ENCODE measurements around the gene MLLT1. TPM values are rescaled to one million over a fixed set of nuclear protein-coding genes. Genes with fewer than 3 reads are reported as not detected.
A peak's percentile ranks its signal among the peaks of the same experiment; 100 is the strongest.

The MLLT1 gene
- total and polyA plus RNA-seq, 2 of the 8 experiments (the other 6 are each of a cell fraction or from before 2014, with no cell fraction given): 18.8 to 45.1 TPM

DNA sequence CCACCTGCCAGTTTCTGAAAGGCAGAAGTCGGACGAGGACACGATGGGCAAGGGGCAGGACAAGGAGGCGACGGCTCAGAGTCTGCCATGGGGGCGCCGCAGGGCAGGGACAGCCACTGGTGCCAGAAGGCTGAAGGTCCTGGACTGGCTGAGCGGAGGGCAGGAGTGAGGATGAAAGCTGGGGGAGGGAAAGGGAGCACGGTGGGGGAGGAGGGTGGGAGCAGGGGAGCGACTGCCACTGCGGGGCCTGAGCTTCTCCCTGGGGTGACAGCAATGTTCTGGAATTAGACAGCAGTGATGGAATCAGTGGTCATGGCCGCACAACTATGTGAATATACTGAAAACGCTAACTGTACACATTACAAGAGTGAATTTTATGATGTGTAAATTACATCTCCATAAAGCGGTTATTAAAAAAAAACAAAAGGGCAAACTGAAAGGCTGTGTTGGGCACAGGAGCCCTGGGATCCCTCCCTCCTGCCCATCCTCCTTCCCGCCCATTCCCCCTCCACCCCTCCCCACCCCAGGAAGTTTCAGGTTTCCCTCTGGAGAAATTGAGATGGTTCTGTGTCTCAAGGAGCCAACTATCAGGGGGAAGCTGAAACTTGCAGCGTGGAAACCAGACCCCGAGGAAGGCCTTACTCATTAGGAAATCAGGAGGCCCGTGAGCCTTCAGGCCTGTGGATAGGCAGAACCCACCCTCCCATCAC lies 15.9 kb downstream of the MLLT1 start:
- no peak overlapping the region for H2AFZ ChIP-seq (ENCODE audit: low read length)
- no peak overlapping the region for H4K5ac ChIP-seq (ENCODE audit: insufficient read length, low read depth, low read length)
- H3K18ac ChIP-seq (ENCODE audit: extremely low read depth, low read length): no peak overlapping the region
- peaks cover 4 to 23% of the 10 kb centered on the region in 2 experiments for H4K20me1 ChIP-seq (replicated peaks in 1 of 2; ENCODE audit: control insufficient read depth in 1 of 2, insufficient read depth in 2 of 2, low read length in 2 of 2)
- H3K4me1 ChIP-seq (replicated peaks in 1 of 4; ENCODE audit: control insufficient read depth in 3 of 4, insufficient read depth in 4 of 4, low read length in 3 of 4): no peaks in the 10 kb centered on the region; a peak in 4 of 7 replicates
- H3K14ac ChIP-seq (ENCODE audit: insufficient read length): no peak overlapping the region
- DNase-seq (ENCODE audit: low read depth in 1 of 2, low spot score in 2 of 2): no peak
- WGBS, 2 experiments (ENCODE audit: extremely low coverage in 1 of 2, insufficient coverage in 1 of 2, insufficient read length in 1 of 2, insufficient replicate concordance in 2 of 2, low coverage in 1 of 2, low lambda C conversion rate in 2 of 2, missing lambda C conversion rate in 1 of 2): 76% methylated on average over 14 of the region's 18 CpGs; no CpG with 5 or more reads in 1 of the 2 experiments
- H2BK15ac ChIP-seq (ENCODE audit: low read length): no peak overlapping the region
- no peak overlapping the region for H3K23ac ChIP-seq (ENCODE audit: insufficient read length)
- H3K4ac ChIP-seq (replicated peaks; ENCODE audit: insufficient read length, low read depth, low read length): peak overlapping the region; percentile 8
- H4K91ac ChIP-seq (replicated peaks; ENCODE audit: insufficient read length, low read length): no peak overlapping the region
- peak overlapping the region; percentile 33 to 35; a peak in 2 of 4 replicates for H3K4me2 ChIP-seq (ENCODE audit: insufficient read depth in 1 of 2, low read depth in 2 of 2, low read length in 2 of 2)
- H3K56ac ChIP-seq (replicated peaks; ENCODE audit: insufficient read length, low read depth, low read length): no peak overlapping the region
- no peak for TF ChIP-seq EZH2 (IDR thresholded peaks at IDR 0.05; ENCODE audit: low read depth, low read length, severe bottlenecking)
- TF ChIP-seq KDM4A (IDR thresholded peaks at IDR 0.05; ENCODE audit: low read depth, low read length, severe bottlenecking): no peak
- TF ChIP-seq TCF12 (IDR thresholded peaks at IDR 0.05; ENCODE audit: low read depth, low read length): no peak
- TF ChIP-seq CBX5 (IDR thresholded peaks at IDR 0.05; ENCODE audit: low read depth, low read length): no peak
- TF ChIP-seq CEBPB (IDR thresholded peaks at IDR 0.05; ENCODE audit: low read depth, low read length): no peak
- no peak for TF ChIP-seq TEAD4 (IDR thresholded peaks at IDR 0.05; ENCODE audit: low read depth, low read length)
- TF ChIP-seq CHD2 (IDR thresholded peaks at IDR 0.05; ENCODE audit: low read length): no peak
- H2BK5ac ChIP-seq (ENCODE audit: low read depth, low read length): no peak overlapping the region
- H3K23me2 ChIP-seq (ENCODE audit: low read depth, low read length): no peaks in the 10 kb centered on the region
- no peak overlapping the region for H3K27ac ChIP-seq (ENCODE audit: low read depth, low read length)
- no peak overlapping the region for H3K4me3 ChIP-seq (ENCODE audit: extremely low read depth in 1 of 4, insufficient read depth in 2 of 4, low read depth in 3 of 4, low read length in 4 of 4)
- peaks cover 3 to 25% (median 15%) of the 10 kb centered on the region in 4 experiments; a peak in 6 of 8 replicates for H3K36me3 ChIP-seq (ENCODE audit: control insufficient read depth in 2 of 4, insufficient read depth in 4 of 4, low read length in 3 of 4)
- no peak overlapping the region for H2BK120ac ChIP-seq (replicated peaks; ENCODE audit: low read depth, low read length)
- no peaks in the 10 kb centered on the region for H3K27me3 ChIP-seq (replicated peaks in 1 of 4; ENCODE audit: control insufficient read depth in 3 of 4, extremely low read depth in 1 of 4, insufficient read depth in 3 of 4, low read length in 3 of 4)
- peaks cover 20% of the 10 kb centered on the region for H3K79me1 ChIP-seq (ENCODE audit: low read depth, low read length)
- H4K8ac ChIP-seq (ENCODE audit: extremely low read depth, insufficient read depth, low read length): no peak overlapping the region
- no peak overlapping the region for H3K9ac ChIP-seq (replicated peaks in 1 of 4; ENCODE audit: extremely low read depth in 1 of 4, low read depth in 3 of 4, low read length in 3 of 4)
- H2BK20ac ChIP-seq (ENCODE audit: low read length): no peak overlapping the region
- H2BK12ac ChIP-seq (ENCODE audit: low read depth, low read length): no peak overlapping the region
- no peaks in the 10 kb centered on the region for H3K9me3 ChIP-seq (ENCODE audit: insufficient read depth in 2 of 2, low read depth in 1 of 2, low read length in 1 of 2)
- ChIA-PET POLR2A (ENCODE audit: partially characterized antibody) (interaction anchor here (0.6 to 1.3 kb wide), 3 partner anchors 12 to 161 kb away, joined by 3 read pairs; partner anchors contain the start of gene KHSRP), CTCF (ENCODE audit: partially characterized antibody) (interaction anchor here (0.7 to 1.1 kb wide), 2 partner anchors 8 to 10 kb away, joined by 3 read pairs; no protein-coding TSS in a partner anchor)
- no peak for FAIRE-seq
- peaks cover 0 to 54% of the 10 kb centered on the region in 2 experiments; a peak in 2 of 4 replicates for H3K79me2 ChIP-seq (ENCODE audit: control insufficient read depth in 1 of 2, insufficient read depth in 2 of 2, low read length in 2 of 2)
- no peak overlapping the region for H2AK5ac ChIP-seq (ENCODE audit: low read depth, low read length)
